ENCODE data around the gene TMEM198.

- no peak for TF ChIP-seq CTCF (IDR thresholded peaks at IDR 0.05)
- TF ChIP-seq POLR2A (IDR thresholded peaks at IDR 0.05) = no peak
Observed at GRCh38 chr2:219567131-219567530, 23.3 kb downstream of the TMEM198 start.
